Femur (tissue), 1 donor: ENCODE data around the gene LIPT2.
"Not testable (repeated sequence)": the region's sequence is repeated elsewhere in the genome, so short reads cannot be mapped to it uniquely, and the experiment has no call there.

Experiments
- DNase-seq: peaks from one replicate; pipeline ENCODE4 v3.0.0-alpha.2; 2017

LIPT2 gene

GRCh38 chr11:74492974-74493790 is at the start of gene LIPT2:
Gene LIPT2 (minus strand): TSS chr11:74493724. CDS start chr11:74493703, 21 bp downstream.
- peak; percentile 98 for DNase-seq

- DNase-seq: no peak
These were observed 47.9 kb upstream of the LIPT2 start for GRCh38 chr11:74541466-74541865.

GRCh38 chr11:74540270-74540669 is 46.7 kb upstream of the LIPT2 start:
- no peak for DNase-seq

GRCh38 chr11:74538680-74539079 is 45.2 kb upstream of the LIPT2 start:
- DNase-seq: no peak

- DNase-seq: no peak
These were observed 42.0 kb upstream of the LIPT2 start for GRCh38 chr11:74535371-74536160.

GRCh38 chr11:74534946-74535275 is 41.4 kb upstream of the LIPT2 start:
- DNase-seq: not testable (repeated sequence)

GRCh38 chr11:74534216-74534945 is 40.9 kb upstream of the LIPT2 start:
- no peak for DNase-seq

- DNase-seq: no peak
These were observed 39.9 kb upstream of the LIPT2 start for GRCh38 chr11:74533421-74533820.

GRCh38 chr11:74532501-74533246 is 39.1 kb upstream of the LIPT2 start:
- DNase-seq: no peak

GRCh38 chr11:74524978-74525377 is 31.5 kb upstream of the LIPT2 start:
- DNase-seq: no peak

GRCh38 chr11:74524501-74524900 is 31.0 kb upstream of the LIPT2 start:
- DNase-seq: no peak

GRCh38 chr11:74522776-74523175 is 29.3 kb upstream of the LIPT2 start:
- no peak for DNase-seq

GRCh38 chr11:74521666-74522252 is 28.2 kb upstream of the LIPT2 start:
- no peak for DNase-seq

- DNase-seq: no peak
These were observed 27.6 kb upstream of the LIPT2 start for GRCh38 chr11:74520927-74521665.

- no peak for DNase-seq
These were observed 26.8 kb upstream of the LIPT2 start for GRCh38 chr11:74520316-74520715.

GRCh38 chr11:74519710-74520109 is 26.2 kb upstream of the LIPT2 start:
- no peak for DNase-seq

- DNase-seq: not testable (repeated sequence)
These were observed 24.1 kb upstream of the LIPT2 start for GRCh38 chr11:74517592-74517991.

- DNase-seq: no peak
These were observed 14.1 kb upstream of the LIPT2 start for GRCh38 chr11:74507582-74507981.

- no peak for DNase-seq
These were observed 13.3 kb upstream of the LIPT2 start for GRCh38 chr11:74506823-74507222.

GRCh38 chr11:74505911-74506310 is 12.4 kb upstream of the LIPT2 start:
- no peak for DNase-seq

- no peak for DNase-seq
These were observed 10.7 kb upstream of the LIPT2 start for GRCh38 chr11:74504100-74504691.
